Sigmoid colon (tissue), 4 donors: ENCODE measurements around the gene DIPK1C.

Experiments used
- EP300 ChIP-seq, 4 donors: sonication (generic); formaldehyde crosslinking; IDR thresholded peaks; one replicate each; pipeline ENCODE4 v1.6.1; 2017; ENCODE audit warnings: antibody characterized with exemption in 4 of 4
- POLR2A ChIP-seq, 2 donors: fragments of 450-650 bp; IDR thresholded peaks; one replicate each; pipeline ENCODE4 v1.6.1; 2016; ENCODE audit warnings: antibody characterized with exemption in 2 of 2, mild to moderate bottlenecking in 2 of 2, moderate library complexity in 2 of 2
- POLR2AphosphoS5 ChIP-seq, 4 donors: sonication (generic); formaldehyde crosslinking; IDR thresholded peaks; one replicate each; pipeline ENCODE4 v1.6.1; 2017; ENCODE audit warnings: antibody characterized with exemption in 4 of 4
- TF ChIP-seq, protein P1 (sequence below), 4 experiments: fragments of 450-650 bp in 3 of 4; fragments of 200-600 bp in 1 of 4; IDR thresholded peaks; one replicate each; pipeline ENCODE4 v1.5.1; 2016 to 2019; ENCODE audit warnings: antibody characterized with exemption in 4 of 4, mild to moderate bottlenecking in 3 of 4, moderate library complexity in 2 of 4

DNA sequence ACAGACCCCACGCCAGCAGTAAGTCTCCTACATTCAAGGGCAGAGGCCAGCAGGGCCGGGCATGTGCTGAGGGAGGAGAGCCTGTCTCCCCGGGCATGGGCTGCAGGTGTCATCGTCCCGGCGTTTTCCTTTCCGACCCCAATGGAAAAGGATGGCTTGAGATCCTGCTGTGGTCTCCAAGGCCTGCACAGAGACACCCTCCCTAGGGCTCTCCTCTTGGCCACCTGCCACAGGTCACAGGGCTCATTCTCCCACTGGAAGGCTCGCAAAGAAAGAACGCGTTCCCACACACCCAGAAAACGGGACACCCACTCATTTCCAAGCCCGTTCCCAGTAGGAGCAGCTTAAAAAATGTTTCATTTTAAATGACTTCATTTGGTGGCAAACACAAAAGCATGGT is 41.0 kb downstream of the DIPK1C start:
- TF ChIP-seq, protein P1, sequence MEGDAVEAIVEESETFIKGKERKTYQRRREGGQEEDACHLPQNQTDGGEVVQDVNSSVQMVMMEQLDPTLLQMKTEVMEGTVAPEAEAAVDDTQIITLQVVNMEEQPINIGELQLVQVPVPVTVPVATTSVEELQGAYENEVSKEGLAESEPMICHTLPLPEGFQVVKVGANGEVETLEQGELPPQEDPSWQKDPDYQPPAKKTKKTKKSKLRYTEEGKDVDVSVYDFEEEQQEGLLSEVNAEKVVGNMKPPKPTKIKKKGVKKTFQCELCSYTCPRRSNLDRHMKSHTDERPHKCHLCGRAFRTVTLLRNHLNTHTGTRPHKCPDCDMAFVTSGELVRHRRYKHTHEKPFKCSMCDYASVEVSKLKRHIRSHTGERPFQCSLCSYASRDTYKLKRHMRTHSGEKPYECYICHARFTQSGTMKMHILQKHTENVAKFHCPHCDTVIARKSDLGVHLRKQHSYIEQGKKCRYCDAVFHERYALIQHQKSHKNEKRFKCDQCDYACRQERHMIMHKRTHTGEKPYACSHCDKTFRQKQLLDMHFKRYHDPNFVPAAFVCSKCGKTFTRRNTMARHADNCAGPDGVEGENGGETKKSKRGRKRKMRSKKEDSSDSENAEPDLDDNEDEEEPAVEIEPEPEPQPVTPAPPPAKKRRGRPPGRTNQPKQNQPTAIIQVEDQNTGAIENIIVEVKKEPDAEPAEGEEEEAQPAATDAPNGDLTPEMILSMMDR (IDR thresholded peaks at IDR 0.05) = no peak
- TF ChIP-seq POLR2AphosphoS5 (IDR thresholded peaks at IDR 0.05) (no peak), POLR2A (IDR thresholded peaks at IDR 0.05) (no peak), EP300 (IDR thresholded peaks at IDR 0.05) (no peak)
